Measurements from ENCODE around the gene TAOK1.

The TAOK1 gene

GRCh38 chr17:29585080-29585751 is 195.1 kb downstream of the TAOK1 start:
- 71 to 85% methylated on average over 5 to 8 of the region's 8 CpGs for WGBS, 2 experiments (ENCODE audit: insufficient coverage in 2 of 2)
- Histone ChIP-seq H3K27ac (ENCODE audit: low read depth, low read length, severe bottlenecking) (peak overlapping the region; percentile 76), H3K4me3 (ENCODE audit: extremely low read depth, insufficient read depth, low read length, poor library complexity, severe bottlenecking) (no peak overlapping the region), H3K9me3 (ENCODE audit: control insufficient read depth, low read length) (no peaks in the 10 kb centered on the region), H3K36me3 (ENCODE audit: control insufficient read depth, insufficient read depth, low read length) (peaks cover 43% of the 10 kb centered on the region), H3K4me1 (ENCODE audit: control insufficient read depth, insufficient read depth, low read length, poor library complexity, severe bottlenecking) (peaks cover 41% of the 10 kb centered on the region)

DNA sequence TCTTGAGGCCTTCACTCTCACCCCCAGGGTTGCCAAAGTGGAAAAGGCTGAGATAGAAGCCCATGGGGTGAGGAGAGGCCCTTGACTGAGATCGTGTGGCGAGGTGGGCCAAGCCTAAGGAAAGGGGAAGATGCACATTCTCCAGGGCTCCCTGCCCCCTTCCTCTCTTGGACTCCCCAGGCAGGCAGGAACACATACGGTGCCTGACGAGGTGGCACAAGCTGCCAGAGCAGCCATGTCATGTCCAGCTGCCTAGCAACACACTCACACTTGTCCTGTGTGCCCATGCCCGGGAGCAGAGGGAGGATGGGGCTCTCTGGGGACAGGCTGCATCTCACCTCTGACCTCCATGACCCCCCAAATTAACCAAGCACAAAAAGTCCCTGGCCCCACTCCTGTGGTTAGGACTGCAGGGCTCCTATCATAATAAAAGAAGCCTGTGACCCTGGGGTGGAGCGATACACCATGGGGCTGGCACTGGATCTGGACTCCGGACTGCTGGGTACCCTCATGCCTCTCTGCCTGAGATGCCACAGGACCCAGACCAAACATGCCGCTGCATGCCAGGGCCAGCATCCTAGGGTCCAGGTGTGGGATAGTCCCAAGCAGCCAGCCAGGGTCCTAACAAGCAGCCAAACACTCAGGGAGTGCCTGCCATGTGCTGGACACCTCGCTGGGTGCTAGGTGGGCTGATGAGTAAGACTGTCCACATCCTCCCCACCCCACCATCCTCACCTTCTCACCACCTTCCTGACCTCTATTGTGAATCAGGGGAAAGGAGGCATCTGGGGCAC is 196.7 kb downstream of the TAOK1 start:
- Histone ChIP-seq H3K27ac (ENCODE audit: low read depth, low read length, severe bottlenecking) (no peak overlapping the region), H3K9me3 (ENCODE audit: control insufficient read depth, low read length) (no peaks in the 10 kb centered on the region), H3K4me3 (ENCODE audit: extremely low read depth, insufficient read depth, low read length, poor library complexity, severe bottlenecking) (no peak overlapping the region), H3K4me1 (ENCODE audit: control insufficient read depth, insufficient read depth, low read length, poor library complexity, severe bottlenecking) (peaks cover 54% of the 10 kb centered on the region), H3K36me3 (ENCODE audit: control insufficient read depth, insufficient read depth, low read length) (peaks cover 30% of the 10 kb centered on the region)
- WGBS, 2 experiments (ENCODE audit: insufficient coverage in 2 of 2), result 94 to 96% methylated on average over 4 to 6 of the region's 9 CpGs

- Histone ChIP-seq H3K4me1 (ENCODE audit: control insufficient read depth, insufficient read depth, low read length, poor library complexity, severe bottlenecking) (peaks cover 58% of the 10 kb centered on the region), H3K36me3 (ENCODE audit: control insufficient read depth, insufficient read depth, low read length) (peaks cover 22% of the 10 kb centered on the region), H3K9me3 (ENCODE audit: control insufficient read depth, low read length) (no peaks in the 10 kb centered on the region), H3K27ac (ENCODE audit: low read depth, low read length, severe bottlenecking) (no peak overlapping the region), H3K4me3 (ENCODE audit: extremely low read depth, insufficient read depth, low read length, poor library complexity, severe bottlenecking) (peak overlapping the region; percentile 84)
- 76 to 85% methylated on average over 3 to 5 of the region's 6 CpGs for WGBS, 2 experiments (ENCODE audit: insufficient coverage in 2 of 2)
Measured at GRCh38 chr17:29587591-29587990, 197.4 kb downstream of the TAOK1 start.

GRCh38 chr17:29588017-29588561 is 197.9 kb downstream of the TAOK1 start:
- H3K27ac ChIP-seq (ENCODE audit: low read depth, low read length, severe bottlenecking), result no peak overlapping the region
- 22 to 28% methylated on average over 5 of the region's 8 CpGs for WGBS, 2 experiments (ENCODE audit: insufficient coverage in 2 of 2)

DNA sequence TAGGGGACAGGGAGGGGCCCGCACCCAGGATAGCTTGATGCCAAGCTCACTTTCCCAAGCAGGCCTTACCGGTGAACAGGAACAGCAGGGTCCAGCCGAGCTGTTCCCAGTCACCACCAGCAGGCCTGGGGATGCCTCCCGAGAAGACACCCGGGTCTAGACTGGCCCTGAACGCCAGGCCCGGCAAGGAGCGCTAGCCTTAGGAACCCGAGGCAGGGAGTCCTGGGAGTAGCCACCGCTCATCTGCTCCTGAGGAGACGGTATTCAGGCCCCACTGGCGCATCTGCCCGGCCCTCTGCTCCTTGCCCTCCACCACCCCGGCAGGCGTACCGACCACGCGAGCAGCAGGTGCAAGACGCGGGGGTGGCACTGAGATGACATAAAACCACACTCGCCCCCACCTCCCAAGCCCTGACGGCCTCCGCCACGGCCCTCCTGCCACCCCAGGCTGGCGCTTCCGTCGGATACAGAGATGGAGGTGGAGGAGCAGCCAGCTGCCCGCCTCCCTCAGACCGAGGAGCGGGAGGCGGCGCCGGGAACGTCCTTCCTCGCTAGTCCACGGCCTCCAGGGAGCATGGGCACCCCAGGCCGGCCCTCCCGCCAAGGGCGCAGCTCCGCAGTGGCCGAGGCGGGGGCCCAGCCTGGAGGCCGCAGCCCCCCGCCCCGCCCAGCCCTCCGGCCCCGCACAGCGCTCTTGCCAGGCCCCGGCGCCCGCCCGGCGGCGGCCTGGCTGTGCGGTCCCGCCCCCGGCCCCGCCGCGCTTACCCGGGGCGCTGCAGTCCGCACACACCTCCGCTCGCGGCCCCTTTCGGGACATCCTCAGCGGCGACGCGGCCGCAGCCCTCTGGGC is 198.6 kb downstream of the TAOK1 start:
- WGBS, 2 experiments (ENCODE audit: insufficient coverage in 2 of 2), result 1% methylated on average over 57 to 63 of the region's 72 CpGs
- H3K9me3 ChIP-seq (ENCODE audit: control insufficient read depth, low read length), result no peaks in the 10 kb centered on the region
- H3K27ac ChIP-seq (ENCODE audit: low read depth, low read length, severe bottlenecking), result peak overlapping the region; percentile 13
- peak overlapping the region; percentile 84 for H3K4me3 ChIP-seq (ENCODE audit: extremely low read depth, insufficient read depth, low read length, poor library complexity, severe bottlenecking)
- peaks cover 60% of the 10 kb centered on the region for H3K4me1 ChIP-seq (ENCODE audit: control insufficient read depth, insufficient read depth, low read length, poor library complexity, severe bottlenecking)
- H3K36me3 ChIP-seq (ENCODE audit: control insufficient read depth, insufficient read depth, low read length), result peaks cover 12% of the 10 kb centered on the region

More at GRCh38 chr17:29588017-29588561, 197.9 kb downstream of the TAOK1 start:
- H3K36me3 ChIP-seq (ENCODE audit: control insufficient read depth, insufficient read depth, low read length), result peaks cover 17% of the 10 kb centered on the region
- H3K4me1 ChIP-seq (ENCODE audit: control insufficient read depth, insufficient read depth, low read length, poor library complexity, severe bottlenecking), result peaks cover 60% of the 10 kb centered on the region
- H3K4me3 ChIP-seq (ENCODE audit: extremely low read depth, insufficient read depth, low read length, poor library complexity, severe bottlenecking), result peak overlapping the region; percentile 84
- H3K9me3 ChIP-seq (ENCODE audit: control insufficient read depth, low read length), result no peaks in the 10 kb centered on the region

GRCh38 chr17:29589524-29590410 is 199.6 kb downstream of the TAOK1 start, which contains the start of gene GIT1:
GIT1 (minus strand) TSS chr17:29589648; CDS start chr17:29589378, 270 bp downstream.
- Histone ChIP-seq H3K27ac (ENCODE audit: low read depth, low read length, severe bottlenecking) (peak within 1 kb of the TSS; percentile 13), H3K9me3 (ENCODE audit: control insufficient read depth, low read length) (no peaks in the 10 kb centered on the region), H3K4me1 (ENCODE audit: control insufficient read depth, insufficient read depth, low read length, poor library complexity, severe bottlenecking) (peaks cover 54% of the 10 kb centered on the region), H3K36me3 (ENCODE audit: control insufficient read depth, insufficient read depth, low read length) (peaks cover 9% of the 10 kb centered on the region), H3K4me3 (ENCODE audit: extremely low read depth, insufficient read depth, low read length, poor library complexity, severe bottlenecking) (peak within 1 kb of the TSS; percentile 84)
- WGBS, 2 experiments (ENCODE audit: insufficient coverage in 2 of 2), result 11 to 24% methylated on average over 23 to 45 of the region's 70 CpGs

GRCh38 chr17:29590411-29591145 is 200.4 kb downstream of the TAOK1 start:
- peak overlapping the region; percentile 41 for H3K4me3 ChIP-seq (ENCODE audit: extremely low read depth, insufficient read depth, low read length, poor library complexity, severe bottlenecking)
- WGBS, 2 experiments (ENCODE audit: insufficient coverage in 2 of 2), result 24 to 25% methylated on average over 14 to 17 of the region's 30 CpGs
- H3K27ac ChIP-seq (ENCODE audit: low read depth, low read length, severe bottlenecking), result no peak overlapping the region
- no peaks in the 10 kb centered on the region for H3K9me3 ChIP-seq (ENCODE audit: control insufficient read depth, low read length)
- H3K36me3 ChIP-seq (ENCODE audit: control insufficient read depth, insufficient read depth, low read length), result peaks cover 9% of the 10 kb centered on the region
- peaks cover 53% of the 10 kb centered on the region for H3K4me1 ChIP-seq (ENCODE audit: control insufficient read depth, insufficient read depth, low read length, poor library complexity, severe bottlenecking)

- H3K4me1 ChIP-seq (ENCODE audit: control insufficient read depth, insufficient read depth, low read length, poor library complexity, severe bottlenecking), result peaks cover 53% of the 10 kb centered on the region
- no peak overlapping the region for H3K27ac ChIP-seq (ENCODE audit: low read depth, low read length, severe bottlenecking)
- no peaks in the 10 kb centered on the region for H3K9me3 ChIP-seq (ENCODE audit: control insufficient read depth, low read length)
- H3K36me3 ChIP-seq (ENCODE audit: control insufficient read depth, insufficient read depth, low read length), result peaks cover 9% of the 10 kb centered on the region
- peak overlapping the region; percentile 41 for H3K4me3 ChIP-seq (ENCODE audit: extremely low read depth, insufficient read depth, low read length, poor library complexity, severe bottlenecking)
- 1 to 2% methylated on average over 14 to 20 of the region's 31 CpGs for WGBS, 2 experiments (ENCODE audit: insufficient coverage in 2 of 2)
Measured at GRCh38 chr17:29591146-29591736, 201.1 kb downstream of the TAOK1 start.

Data from mesodermal cell (in vitro differentiated cells).